DMS153 (cell line): Measurements from ENCODE around the gene LCN6.
"Not testable (repeated sequence)": the region's sequence is repeated elsewhere in the genome, so short reads cannot be mapped to it uniquely, and the experiment has no call there.

ENCODE experiments used
- DNase-seq: peaks from one replicate; lab custom pipeline; 2025; lab: John Stamatoyannopoulos, UW

The LCN6 gene, protein sequence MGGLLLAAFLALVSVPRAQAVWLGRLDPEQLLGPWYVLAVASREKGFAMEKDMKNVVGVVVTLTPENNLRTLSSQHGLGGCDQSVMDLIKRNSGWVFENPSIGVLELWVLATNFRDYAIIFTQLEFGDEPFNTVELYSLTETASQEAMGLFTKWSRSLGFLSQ

DNA sequence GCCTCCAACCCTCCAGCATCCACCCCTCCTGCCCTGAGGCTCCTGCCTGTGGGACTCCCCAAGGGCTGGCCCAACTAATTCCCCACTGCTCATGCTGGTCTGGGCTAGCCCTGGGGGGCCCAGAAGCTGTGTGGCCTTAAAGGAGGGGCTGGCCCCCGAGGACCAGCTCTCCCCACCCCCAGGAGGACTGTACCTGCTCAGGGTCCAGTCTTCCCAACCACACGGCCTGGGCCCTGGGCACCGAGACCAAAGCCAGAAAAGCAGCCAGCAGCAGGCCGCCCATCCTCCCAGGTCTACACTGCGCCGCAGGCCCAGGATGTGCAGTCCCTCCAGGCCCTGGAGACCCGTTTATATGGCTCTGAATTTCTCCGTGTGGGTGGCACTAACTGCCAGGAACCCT lies at the start of gene LCN6:
Gene LCN6, minus strand, starts transcription at position 325 of the 400 bp plus-strand sequence. Its CDS starts 42 bp downstream, at position 283.
- no peak for DNase-seq

DNA sequence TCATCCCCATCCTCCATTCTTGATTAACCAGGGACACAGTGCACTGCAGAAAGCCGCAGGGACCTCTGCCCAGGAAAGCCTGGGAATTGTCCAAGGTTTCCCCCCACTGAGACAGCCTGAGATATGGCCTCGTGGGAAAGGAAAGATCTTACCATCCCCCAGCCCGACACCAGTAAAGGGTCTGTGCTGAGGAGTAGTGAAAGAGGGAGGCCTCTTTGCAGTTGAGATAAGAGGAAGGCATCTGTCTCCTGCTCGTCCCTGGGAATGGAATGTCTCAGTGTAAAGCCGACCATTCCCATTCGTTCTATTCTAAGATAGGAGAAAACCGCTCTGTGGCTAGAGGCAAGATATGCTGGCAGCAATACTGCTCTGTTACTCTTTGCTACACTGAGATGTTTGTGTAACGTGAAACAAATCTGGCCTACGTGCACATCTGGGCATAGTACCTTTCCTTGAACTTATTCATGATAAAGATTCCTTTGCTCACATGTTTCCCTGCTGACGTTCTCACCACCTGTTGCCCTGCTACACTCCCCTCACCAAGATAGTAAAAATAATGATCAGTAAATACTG lies 48.5 kb upstream of the LCN6 start:
- DNase-seq: not testable (repeated sequence)

DNA sequence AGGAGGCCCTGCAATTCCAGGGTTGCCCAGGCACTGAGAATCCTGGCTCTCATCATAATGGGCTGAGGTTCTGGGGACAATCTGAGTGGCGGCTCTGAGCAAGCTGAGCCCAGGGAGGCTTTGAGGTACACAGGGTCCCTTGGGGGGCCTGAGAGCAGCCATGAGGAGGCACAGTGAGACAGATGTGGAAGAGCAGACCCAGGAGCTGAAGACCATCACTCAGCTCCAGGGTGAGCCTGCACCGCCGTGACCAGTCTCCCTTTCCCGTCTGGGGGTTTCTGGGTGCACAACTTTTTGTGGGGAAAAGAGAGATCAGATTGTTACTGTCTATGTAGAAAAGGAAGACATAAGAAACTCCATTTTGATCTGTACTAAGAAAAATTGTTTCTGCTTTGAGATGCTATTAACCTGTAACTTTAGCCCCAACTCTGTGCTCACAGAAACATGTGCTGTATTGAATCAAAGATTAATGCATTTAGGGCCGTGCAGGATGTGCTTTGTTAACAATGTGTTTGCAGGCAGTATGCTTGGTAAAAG lies 48.0 kb upstream of the LCN6 start, which contains the start of gene CCDC183:
Gene CCDC183, plus strand, starts transcription at position 101 of the 537 bp plus-strand sequence. Its CDS starts 60 bp downstream, at position 161.
- DNase-seq: no peak

DNA sequence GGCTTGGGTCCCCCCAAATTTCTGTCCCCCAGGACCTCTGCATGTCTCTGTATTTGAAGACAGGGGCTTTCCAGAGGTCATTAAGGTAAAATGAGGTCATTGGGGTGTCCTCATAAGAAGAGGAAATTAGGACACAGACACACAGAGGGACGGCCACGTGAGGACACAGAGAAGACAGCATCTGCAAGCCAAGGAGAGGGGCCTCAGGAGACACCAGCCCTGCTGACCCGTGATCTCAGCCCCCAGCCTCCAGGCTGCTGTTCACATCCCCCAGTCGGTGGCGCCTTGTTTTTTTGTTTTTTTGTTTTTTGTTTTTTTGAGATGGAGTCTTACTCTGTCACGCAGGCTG lies 46.6 kb upstream of the LCN6 start:
- no peak for DNase-seq

DNA sequence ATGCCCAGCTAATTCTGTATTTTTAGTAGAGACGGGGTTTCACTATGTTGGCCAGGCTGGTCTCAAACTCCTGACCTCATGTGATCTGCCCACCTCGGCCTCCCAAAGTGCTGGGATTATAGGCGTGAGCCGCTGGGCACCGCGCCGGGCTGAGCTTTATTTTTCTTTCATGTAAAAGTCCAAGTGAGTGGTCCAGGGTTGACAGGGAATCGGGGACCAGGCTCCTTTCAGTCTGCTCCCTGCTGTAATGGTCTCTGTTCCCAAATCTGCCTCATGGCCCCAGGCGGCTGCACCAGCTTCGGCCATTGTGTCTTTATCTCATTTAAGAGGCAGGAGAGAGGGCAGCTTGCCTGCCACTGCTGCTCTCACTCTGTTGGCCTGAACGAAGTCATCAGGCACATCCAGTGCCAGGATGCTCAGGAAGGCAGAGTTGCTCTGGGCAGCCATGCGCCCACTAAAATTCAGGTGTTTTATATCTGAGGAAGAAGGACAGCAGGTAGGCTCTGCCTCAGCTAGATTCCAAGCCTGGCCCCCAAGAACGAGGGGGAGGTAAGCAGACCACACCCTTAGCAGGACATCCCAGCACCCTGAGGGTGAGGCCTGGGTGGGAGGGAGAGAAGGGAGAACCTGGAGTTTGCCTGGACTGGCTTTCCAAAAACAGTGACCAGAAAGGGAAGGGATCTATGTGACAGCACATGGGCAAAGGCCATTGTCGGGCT lies 46.1 kb upstream of the LCN6 start:
- no peak for DNase-seq

DNA sequence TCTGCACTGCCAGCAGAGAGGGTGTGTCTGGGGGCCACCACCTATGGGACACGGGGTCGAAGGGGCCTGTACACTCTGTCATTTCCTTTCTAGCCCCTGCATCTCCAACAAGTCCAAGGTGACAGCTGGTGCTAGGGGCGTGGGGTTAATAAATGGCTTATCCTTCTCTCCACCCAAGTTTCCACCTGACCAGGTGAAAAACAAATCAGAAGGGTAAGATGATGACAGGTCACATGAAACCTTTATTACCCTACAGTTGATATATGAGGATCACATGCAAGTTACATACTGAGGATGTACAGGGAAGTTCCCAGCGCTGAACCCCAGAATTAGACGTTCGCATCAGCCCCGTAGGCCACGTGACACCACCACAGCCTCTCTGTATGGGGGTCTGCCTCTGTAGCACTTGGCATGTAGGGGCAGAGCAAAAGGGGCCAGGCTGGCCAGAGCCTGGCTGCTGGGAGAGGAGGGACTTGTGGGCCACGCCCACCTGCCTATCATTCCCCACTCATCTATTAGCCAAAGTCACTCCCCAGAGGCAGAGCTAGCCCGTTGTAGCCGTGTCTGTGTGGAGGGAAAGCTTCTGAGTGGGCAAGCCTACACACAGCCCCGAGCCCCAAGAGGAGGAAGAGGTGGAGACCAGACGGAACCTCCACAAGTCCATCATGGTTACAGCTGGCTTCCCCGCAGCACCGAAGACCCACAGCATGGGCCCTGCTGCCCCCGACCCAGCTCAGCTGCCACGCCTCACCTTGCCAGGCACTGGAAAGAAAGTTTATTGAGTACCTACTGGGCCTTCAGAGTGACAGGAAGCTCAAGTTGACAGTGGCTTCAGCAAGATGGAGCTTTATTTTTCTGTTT lies 45.0 kb upstream of the LCN6 start:
- DNase-seq: no peak

DNA sequence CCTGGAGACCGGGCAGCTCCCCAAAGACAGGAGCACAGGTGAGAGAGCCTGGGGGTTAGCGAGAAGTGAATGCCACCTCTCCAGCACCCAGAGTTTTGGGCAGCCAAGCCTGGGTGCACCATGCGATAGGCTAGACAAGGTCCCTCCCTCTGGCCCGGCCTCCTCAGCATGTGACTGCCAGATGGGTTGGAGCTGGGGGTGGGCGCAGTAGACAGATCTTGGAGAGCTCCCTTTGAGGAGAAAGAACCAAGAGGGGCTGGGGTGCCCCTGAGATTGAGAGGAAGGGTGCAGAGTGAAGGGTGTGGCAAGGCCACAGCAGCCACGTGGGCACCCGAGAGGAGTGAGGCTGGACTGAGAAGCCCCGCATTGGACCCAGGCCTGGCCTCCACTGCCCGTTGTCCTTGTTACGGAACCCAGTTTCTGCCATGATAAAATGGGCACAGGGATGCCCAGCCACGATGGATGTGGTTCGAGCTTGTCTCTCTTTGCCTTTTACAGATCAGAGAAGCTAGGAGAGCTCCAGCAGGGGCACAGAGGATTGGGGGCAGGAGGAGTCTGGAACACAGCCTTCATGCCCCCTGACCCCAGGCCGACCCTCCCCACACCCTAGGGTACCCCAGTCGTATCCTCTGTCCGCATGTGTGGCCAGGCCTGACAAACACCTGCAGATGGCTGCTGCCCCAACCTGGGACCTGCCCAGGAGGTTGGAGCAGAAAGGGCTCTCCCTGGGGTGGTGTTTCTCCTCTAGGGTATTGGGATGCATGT lies 44.2 kb upstream of the LCN6 start:
- no peak for DNase-seq

DNA sequence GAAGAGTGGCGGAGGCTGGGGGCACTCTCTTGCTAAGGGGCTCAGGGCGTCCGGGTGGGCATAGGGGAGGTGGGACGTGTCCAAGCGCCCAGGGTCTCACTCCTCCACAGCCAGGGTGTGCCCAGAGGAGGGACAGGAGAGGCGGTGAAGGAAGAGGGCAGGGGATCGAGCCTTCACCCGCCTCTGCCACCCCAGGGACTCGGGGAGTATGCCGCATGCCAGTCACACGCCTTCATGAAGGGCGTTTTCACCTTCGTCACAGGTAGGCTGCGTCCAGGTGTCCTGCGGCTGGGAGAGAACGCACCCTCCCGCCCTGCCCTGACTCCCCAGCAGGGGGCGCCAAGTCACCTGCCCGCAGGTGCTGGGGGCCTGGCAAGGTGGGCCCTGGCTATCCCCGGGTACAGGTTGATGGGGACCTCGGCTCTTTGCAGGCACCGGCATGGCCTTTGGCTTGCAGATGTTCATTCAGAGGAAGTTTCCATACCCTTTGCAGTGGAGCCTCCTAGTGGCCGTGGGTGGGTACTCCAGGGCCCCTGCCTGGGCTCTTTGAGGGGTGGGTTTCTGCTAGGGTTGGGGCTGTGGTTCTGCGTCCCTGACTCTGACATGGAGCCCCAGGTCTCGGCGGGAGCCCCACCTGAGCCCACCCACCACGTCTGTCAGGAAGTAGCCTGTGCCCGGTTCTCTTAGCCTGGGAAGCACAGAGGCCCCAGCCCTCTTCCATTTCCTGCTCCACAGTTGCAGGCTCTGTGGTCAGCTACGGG lies 43.4 kb upstream of the LCN6 start:
- peak; percentile 62 for DNase-seq

DNA sequence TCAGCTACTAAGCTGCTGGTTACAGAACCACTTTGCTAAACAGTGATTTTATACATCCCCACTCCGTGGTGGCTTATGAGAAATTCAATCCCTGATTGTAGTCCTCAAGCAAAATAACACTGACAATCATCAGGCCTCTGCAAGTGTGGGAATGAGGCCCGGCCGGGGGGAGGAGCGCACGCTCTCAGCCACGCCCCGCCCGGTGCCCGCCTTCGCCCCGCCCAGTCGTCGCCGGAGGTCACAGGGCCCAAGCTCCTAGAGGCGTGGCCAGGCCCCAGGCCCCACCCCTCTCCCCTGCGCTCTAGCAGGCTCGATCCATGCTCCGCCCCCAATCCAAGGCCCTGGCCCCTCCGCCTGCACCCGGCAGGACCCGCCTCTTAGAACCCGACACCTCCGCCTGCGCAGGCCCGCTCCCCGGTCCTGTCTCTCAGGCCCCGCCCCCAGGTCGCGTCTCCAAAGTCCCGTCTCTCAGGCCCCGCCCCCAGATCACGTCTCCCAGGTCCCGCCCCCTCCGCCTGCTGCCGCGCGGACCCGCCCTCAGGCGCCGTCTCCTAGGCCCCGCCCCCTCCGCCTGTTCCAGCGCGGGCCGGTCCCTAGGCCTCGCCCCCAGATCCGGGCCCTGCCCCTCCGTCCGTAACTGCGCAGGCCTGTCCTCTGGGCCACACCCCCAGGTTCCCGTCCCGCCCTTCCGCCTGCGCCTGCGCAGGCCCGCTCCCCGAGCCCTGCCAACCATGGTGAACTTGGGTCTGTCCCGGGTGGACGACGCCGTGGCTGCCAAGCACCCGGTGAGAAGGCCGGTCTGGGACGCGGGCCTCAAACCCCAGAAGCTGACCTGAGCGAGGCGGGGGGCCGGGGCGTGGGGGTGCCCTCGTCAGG lies 42.6 kb upstream of the LCN6 start, which contains the start of gene TMEM141:
Gene TMEM141, plus strand, starts transcription at position 705 of the 876 bp plus-strand sequence. Its CDS starts 27 bp downstream, at position 732.
- peak; percentile 98 for DNase-seq

DNA sequence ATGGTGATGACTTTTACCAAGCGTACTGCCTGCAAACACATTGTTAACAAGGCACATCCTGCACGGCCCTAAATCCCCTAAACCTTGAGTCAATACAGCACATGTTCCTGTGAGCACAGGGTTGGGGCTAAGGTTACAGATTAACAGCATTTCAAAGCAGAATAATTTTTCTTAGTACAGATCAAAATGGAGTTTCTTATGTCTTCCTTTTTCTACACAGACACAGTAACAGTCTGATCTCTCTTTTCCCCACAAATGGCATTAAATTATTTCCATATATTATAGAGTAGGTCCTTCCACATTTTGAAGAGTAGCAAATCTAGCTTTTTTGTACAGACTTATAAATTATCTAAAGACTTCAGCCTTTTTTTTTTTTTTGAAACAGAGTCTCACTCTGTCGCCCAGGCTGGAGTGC lies 41.2 kb upstream of the LCN6 start:
- no peak for DNase-seq

DNA sequence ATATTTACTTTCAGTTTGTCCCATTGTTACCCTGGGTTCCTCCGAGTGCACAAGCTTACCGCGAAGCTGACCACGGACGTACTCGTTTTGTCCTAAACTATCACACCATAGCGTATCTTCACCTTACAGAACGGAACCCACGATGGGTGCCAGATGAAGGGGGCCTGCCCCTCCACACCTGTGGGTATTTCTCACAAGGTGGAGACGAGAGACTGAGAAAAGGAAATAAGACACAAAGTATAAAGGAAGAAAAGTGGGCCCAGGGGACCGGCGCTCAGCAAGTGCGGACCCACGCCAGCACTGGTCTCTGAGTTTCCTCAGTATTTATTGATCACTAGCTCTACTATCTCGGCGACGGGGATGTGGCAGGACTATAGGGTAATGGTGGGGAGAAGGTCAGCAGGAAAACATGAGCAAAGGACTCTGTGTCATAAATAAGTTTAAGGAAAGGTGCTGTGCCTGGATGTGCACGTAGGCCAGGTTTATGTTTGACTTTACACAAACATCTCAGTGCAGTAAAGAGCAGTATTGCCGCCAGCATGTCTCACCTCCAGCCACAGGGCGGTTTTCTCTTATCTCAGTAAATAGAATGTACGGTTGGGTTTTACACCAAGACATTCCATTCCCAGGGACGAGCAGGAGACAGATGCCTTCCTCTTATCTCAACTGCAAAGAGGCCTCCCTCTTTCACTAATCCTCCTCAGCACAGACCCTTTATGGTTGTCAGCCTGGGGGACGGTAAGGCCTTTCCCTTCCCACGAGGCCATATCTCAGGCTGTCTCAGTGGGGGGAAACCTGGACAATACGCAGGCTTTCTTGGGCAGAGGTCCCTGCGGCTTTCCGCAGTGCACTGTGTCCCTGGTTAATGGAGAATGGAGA lies 40.6 kb upstream of the LCN6 start:
- DNase-seq: not testable (repeated sequence)

DNA sequence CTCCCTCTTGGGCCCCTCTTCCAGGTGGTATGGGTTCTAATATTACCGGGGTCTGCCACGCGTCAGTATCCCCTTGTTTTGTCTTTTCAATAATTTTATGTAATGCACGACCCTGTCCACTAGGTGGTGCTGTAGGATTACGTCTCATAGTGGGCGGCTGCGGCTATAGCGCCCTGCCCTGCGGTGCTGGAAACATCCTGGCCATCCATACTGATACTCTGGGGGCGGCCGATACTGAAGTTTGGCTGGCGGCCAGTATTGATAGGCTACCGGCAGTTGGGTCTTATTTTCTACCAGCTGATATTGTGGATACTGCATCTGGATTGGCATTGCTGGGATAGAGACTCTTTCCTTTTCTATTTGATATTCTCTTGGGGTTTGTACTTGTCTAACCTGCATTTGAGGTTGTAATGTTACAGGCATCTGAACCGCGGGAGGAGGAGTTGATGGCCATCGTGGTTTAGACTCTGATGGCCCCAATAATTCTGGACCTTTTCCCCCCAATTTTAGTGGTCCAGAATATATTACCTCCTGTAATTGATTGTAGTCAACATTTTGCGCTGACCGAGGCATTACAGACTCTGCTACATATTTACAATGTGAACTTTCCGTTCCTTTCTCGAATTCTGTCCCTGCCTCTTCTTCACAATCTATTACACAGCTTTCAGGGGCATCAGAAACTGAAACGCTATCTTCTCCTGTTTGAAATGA lies 39.5 kb upstream of the LCN6 start:
- no peak for DNase-seq

DNA sequence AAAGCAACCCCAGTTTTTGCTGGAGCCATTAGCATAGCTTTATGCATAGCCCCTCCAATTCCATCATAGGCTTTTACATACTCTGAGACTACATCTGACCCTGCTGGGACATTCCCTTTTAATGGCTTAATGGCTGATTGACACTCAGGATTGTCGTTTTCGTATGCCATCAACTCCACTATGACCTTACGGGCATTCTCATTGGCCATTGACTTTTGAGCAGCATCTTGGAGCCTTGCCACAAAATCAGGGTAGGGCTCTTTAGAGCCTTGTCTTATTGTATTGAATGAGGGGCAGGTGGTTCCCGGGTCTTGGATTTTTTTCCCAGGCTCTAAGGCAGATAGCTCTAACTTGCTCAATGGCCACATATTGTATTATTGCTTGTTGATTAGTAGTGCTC lies 38.7 kb upstream of the LCN6 start:
- DNase-seq: not testable (repeated sequence)

DNA sequence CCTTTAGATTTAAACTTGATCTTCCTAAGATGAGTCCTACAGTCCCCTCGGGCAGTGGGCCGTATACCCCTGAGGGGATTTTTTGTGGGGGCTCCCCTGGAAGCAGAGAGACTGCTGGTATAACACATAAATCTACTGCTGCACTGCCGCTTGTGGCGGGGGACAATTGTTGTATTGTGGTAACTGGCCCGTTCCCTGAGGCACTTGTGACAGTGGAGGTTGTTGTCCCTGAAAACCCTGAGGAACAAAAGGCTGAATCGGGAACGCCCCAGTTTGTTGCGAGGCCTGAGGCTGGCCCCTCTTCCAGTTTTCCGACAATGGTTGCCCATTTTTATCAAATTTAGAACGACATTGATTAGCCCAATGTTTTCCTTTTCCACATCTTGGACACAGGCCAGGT lies 38.1 kb upstream of the LCN6 start:
- DNase-seq: no peak

DNA sequence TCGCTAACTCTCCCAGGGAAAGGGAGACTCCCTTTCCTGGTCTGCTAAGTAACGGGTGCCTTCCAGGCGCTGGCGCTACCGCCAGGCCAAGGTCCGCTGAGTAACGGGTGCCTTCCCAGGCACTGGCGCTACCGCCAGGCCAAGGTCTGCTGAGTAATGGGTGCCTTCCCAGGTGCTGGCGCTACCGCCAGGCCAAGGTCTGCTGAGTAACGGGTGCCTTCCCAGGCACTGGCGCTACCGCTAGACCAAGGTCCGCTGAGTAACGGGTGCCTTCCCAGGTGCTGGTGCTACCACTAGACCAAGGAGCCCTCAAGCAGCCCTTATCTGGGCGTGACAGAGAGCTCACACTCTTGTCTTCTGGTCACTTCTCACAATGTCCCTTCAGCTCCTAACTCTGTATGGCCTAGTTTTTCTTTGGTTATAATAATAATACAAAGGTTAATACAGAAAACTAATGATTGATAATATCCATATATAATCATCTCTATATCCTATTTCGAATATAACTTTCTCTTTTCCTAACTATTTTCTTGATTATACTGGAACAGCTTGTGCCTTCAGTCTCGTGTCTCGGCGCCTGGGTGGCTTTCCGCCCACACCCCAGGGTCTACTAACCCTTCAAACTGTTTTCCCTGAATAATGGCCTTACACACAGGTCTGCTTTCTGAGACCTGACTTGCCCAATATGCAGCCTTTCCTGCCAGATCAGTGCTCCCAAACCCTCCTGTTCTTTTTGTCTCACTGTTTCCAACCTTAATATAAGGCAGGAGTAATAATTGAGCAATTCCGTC lies 37.4 kb upstream of the LCN6 start:
- not testable (repeated sequence) for DNase-seq

DNA sequence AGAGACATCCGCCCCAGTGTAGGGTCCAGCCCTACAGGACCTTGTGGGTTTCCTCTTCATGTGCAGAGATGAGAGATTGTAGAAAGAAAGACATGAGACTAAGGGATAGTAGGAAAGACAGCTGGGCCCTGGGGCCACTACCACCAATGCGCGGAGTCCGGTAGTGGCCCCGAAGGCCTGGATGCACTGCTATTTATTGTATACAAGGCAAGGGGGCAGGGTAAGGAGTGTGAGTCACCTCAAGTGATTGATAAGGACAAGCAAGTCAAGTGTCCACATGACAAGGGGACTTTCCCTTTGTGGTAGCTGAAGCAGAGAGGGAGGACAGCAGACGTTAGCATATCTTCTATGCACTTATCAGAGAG lies 36.7 kb upstream of the LCN6 start:
- DNase-seq: no peak
